A549 treated with AZD9567 at 1 μM for 4 hours (cell line): ENCODE measurements around the gene CENPS. TPM values are rescaled to one million over a fixed set of nuclear protein-coding genes. Genes with fewer than 3 reads are reported as not detected.

Experiments used
- total RNA-seq: library from RNA; stranded (reverse); fragments of 200-300 nt; extraction: Qiagen RNA extraction; gene quantifications from 5 replicates; pipeline ENCODE4 v1.2.3, GENCODE V29; 2022; ENCODE audit not compliant: insufficient read depth

The CENPS gene
- total RNA-seq = 27.4 to 35.0 TPM (median 28.1 TPM) in 5 replicates

GRCh38 chr1:10430216-10431069 is at the start of gene CENPS:
Gene CENPS, plus strand, starts transcription at chr1:10430433. Its CDS starts 85 bp downstream, at chr1:10430518.

GRCh38 chr1:10398734-10399443 is 31.3 kb upstream of the CENPS start, which contains the start of gene PGD:
Gene PGD, plus strand, starts transcription at chr1:10399064. Its CDS starts 54 bp downstream, at chr1:10399118.

GRCh38 chr1:10449751-10450150 is 19.5 kb downstream of the CENPS start, which contains the start of gene CORT:
Gene CORT, plus strand, starts transcription at chr1:10450031. Its CDS starts 193 bp downstream, at chr1:10450224.

GRCh38 chr1:10472220-10473144 is 42.2 kb downstream of the CENPS start, which contains the start of gene DFFA:
Gene DFFA, minus strand, starts transcription at chr1:10472529. Its CDS starts 71 bp downstream, at chr1:10472458.

GRCh38 chr1:10474613-10475507 is 44.6 kb downstream of the CENPS start, which contains the start of gene PEX14:
Gene PEX14, plus strand, starts transcription at chr1:10474950. Its CDS starts 17 bp downstream, at chr1:10474967.

Other genes starting within 250 kb of the CENPS start
- gene KIF1B, start 219.9 kb upstream of the CENPS start, total RNA-seq = 11.4 to 14.5 TPM (median 13.8 TPM) in 5 replicates
- gene PGD, start 31.4 kb upstream of the CENPS start, total RNA-seq = 1,080 to 1,172 TPM (median 1,122 TPM) in 5 replicates
- 0.14 to 0.30 TPM (median 0.25 TPM) in 3 of 5 replicates, not detected in the others for gene CORT, start 19.6 kb downstream of the CENPS start, total RNA-seq
- gene DFFA, start 42.1 kb downstream of the CENPS start, total RNA-seq = 18.6 to 24.8 TPM (median 22.8 TPM) in 5 replicates
- 13.6 to 16.2 TPM (median 15.1 TPM) in 5 replicates for gene PEX14, start 44.5 kb downstream of the CENPS start, total RNA-seq